Renal pelvis (tissue), 4 donors: ENCODE results near the gene GMEB1. TPM values are rescaled to one million over a fixed set of nuclear protein-coding genes. Genes with fewer than 3 reads are reported as not detected.
"Not testable (repeated sequence)": the region's sequence is repeated elsewhere in the genome, so short reads cannot be mapped to it uniquely, and the experiment has no call there.

Experiments
- DNase-seq: peaks from one replicate; pipeline ENCODE4 v3.0.0-alpha.2; 2013
- polyA plus RNA-seq, 3 donors: library from polyadenylated mRNA; unstranded; fragments of 120-200 nt; gene quantifications; one replicate each; pipeline ENCODE4 v1.2.1, GENCODE V29; 2013; ENCODE audit not compliant: insufficient read length in 3 of 3

Gene GMEB1
- polyA plus RNA-seq, 3 donors: 16.2 to 20.0 (median 17.7) TPM

- no peak for DNase-seq
Measured at GRCh38 chr1:28744184-28744583, 75.6 kb downstream of the GMEB1 start.

GRCh38 chr1:28745653-28746173 is 77.1 kb downstream of the GMEB1 start:
- no peak for DNase-seq

DNA sequence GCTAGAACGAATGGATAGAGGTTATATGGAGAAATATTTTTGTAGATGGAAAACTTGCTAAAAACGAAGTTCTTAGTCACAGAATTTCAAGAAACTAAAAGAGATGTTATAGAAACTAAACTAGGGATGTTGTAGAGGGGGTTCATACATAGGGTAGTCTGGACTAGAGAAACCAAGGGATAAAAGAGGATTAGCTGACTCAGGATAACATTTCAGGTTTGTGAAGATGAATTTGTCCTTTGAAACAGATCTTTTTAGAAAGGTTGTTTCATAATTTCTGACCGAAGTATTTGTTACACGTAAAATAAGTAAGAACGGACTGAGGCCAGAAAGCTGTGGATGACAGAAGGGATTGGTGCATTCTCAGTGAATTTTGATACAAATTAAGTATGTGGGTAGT is 81.7 kb downstream of the GMEB1 start:
- DNase-seq: no peak

DNA sequence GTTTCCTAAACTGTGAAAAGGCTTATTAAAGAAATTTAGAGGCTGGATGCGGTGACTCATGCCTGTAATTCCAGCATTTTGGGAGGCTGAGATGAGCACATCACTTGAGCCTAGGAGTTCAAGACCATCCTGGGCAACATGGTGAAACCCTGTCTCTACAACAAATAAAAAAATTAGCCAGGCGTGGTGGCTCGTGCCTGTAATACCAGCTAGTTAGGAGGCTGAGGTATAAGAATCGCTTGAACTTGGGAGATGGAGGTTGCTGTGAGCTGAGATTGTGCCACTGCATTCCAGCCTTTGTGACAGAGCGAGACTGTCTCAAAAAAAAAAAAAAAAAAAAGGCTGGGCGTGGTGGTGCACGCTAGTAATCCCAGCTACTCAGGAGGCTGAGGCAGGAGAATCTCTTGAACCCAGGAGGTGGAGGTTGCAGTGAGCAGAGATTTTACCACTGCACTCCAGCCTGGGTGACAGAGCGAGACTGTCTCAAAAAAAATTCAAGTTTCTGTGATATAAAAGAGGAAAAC is 82.2 kb downstream of the GMEB1 start:
- not testable (repeated sequence) for DNase-seq

DNA sequence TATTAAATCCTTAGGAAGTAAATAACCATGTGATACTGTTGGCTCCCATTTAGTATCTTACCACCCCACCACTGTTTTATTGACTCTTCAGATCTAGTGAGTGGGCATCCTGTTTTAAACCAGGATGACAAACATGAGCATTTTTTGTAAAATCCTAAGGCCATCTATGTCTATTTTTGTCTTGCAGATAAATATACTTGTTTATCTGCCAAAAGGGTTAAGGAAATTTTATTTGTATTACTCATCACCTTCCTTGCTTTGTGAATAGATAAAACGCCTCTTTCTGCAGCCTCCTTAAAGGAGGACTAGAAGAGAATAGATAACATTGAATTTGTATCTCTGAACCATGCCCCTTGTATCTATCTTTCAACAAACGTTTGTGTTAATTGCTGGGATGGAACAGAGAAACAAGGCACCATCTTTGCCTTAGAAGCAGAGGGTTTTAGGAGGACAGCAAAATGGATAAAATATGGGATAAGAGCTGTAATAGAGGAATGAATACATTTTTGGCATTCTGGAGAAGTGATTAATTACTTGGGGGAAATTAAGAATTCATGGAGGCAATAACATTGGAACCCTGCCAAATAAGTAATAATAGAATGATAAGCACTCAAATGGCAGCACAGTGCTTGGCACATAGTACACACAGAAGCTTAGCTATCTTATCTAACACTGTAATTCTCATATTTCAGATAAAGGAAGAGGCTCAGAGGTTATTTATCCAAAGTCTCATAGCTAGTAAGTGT is 82.9 kb downstream of the GMEB1 start:
- DNase-seq: no peak

- no peak for DNase-seq
Measured at GRCh38 chr1:28755701-28756100, 87.1 kb downstream of the GMEB1 start.

- no peak for DNase-seq
Measured at GRCh38 chr1:28756846-28757245, 88.3 kb downstream of the GMEB1 start.

- no peak for DNase-seq
Measured at GRCh38 chr1:28758420-28758819, 89.8 kb downstream of the GMEB1 start.

DNA sequence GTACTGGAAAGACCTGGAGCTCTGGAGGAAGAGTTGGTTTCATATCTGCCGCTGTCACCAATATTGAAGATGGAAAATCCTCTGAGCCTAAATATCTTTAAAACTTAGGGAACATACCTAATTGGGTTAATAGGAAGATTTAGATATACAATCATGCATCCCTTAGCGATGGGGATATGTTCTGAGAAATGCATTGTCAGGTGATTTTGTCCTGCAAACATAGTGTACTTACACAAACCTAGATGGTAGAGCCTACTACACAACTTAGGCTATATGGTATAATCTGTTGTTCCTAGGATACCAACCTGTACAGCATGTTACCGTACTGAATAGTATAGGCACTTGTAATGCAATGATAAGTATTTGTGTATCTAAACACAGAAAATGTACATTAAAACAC is 90.7 kb downstream of the GMEB1 start:
- no peak for DNase-seq

GRCh38 chr1:28761189-28761588 is 92.6 kb downstream of the GMEB1 start:
- no peak for DNase-seq

- no peak for DNase-seq
Measured at GRCh38 chr1:28766532-28767183, 98.1 kb downstream of the GMEB1 start.

Other genes with a start within 250 kb of the GMEB1 start
- 10 to 100 TPM; 34.6 to 40.2 (median 39.7) TPM for gene RCC1, start 162.7 kb upstream of the GMEB1 start, polyA plus RNA-seq
- 10 to 100 TPM; 24.1 to 27.0 (median 25.5) TPM for gene TRNAU1AP, start 115.7 kb upstream of the GMEB1 start, polyA plus RNA-seq
- 1 to 10 TPM; 2.6 to 3.9 (median 3.2) TPM for gene RAB42, start 76.5 kb upstream of the GMEB1 start, polyA plus RNA-seq
- gene TAF12, start 25.7 kb upstream of the GMEB1 start, polyA plus RNA-seq: 10 to 100 TPM; 28.3 to 32.9 (median 29.7) TPM
- gene RNU11, start 20.2 kb upstream of the GMEB1 start, polyA plus RNA-seq: not detected
- gene YTHDF2, start 68.2 kb downstream of the GMEB1 start, polyA plus RNA-seq: 10 to 100 TPM; 86.5 to 95.3 (median 92.0) TPM
- under 1 TPM; 0.33 to 0.43 (median 0.36) TPM for gene OPRD1, start 143.4 kb downstream of the GMEB1 start, polyA plus RNA-seq
- 10 to 100 TPM; 49.9 to 60.8 (median 60.1) TPM for gene EPB41, start 245.8 kb downstream of the GMEB1 start, polyA plus RNA-seq